HEK293T (cell line): ENCODE measurements around the gene ZNF503.
A peak's percentile ranks its signal among the peaks of the same experiment; 100 is the strongest.

Experiments
- CTCF ChIA-PET: fragments of 350-600 bp; formaldehyde crosslinking; extraction: SDS; loops from one replicate; lab custom pipeline; 2021; ENCODE audit warnings: antibody characterized with exemption, inconsistent platforms; lab: Yijun Ruan, JAX
- POLR2A ChIA-PET: fragments of 350-600 bp; formaldehyde crosslinking; extraction: SDS; loops from one replicate; lab custom pipeline; 2020; ENCODE audit warnings: antibody characterized with exemption, inconsistent platforms; lab: Yijun Ruan, JAX
- DNase-seq: peaks from one replicate; pipeline ENCODE4 v3.0.0; 2012; ENCODE audit warnings: mixed read lengths; ENCODE audit errors: extremely low spot score
- ARNT ChIP-seq: fragments of 450-650 bp; IDR thresholded peaks from 2 replicates; pipeline ENCODE4 v1.6.1; 2017; ENCODE audit warnings: mild to moderate bottlenecking
- BHLHE40 ChIP-seq: fragments of 450-650 bp; IDR thresholded peaks from 2 replicates; pipeline ENCODE4 v1.6.1; 2016; ENCODE audit warnings: mild to moderate bottlenecking, moderate library complexity, borderline replicate concordance
- CTBP1 ChIP-seq: fragments of 450-650 bp; IDR thresholded peaks from 2 replicates; pipeline ENCODE4 v1.6.1; 2016; ENCODE audit warnings: borderline replicate concordance
- ELF4 ChIP-seq: fragments of 450-650 bp; IDR thresholded peaks from 2 replicates; pipeline ENCODE4 v1.6.1; 2017; ENCODE audit warnings: antibody characterized with exemption
- FOXA1 ChIP-seq: fragments of 450-650 bp; IDR thresholded peaks from 2 replicates; pipeline ENCODE4 v1.6.1; 2016; ENCODE audit warnings: mild to moderate bottlenecking
- FOXK2 ChIP-seq: fragments of 450-650 bp; IDR thresholded peaks from 2 replicates; pipeline ENCODE4 v1.6.1; 2016; ENCODE audit warnings: mild to moderate bottlenecking
- FOXM1 ChIP-seq: fragments of 450-650 bp; IDR thresholded peaks from 2 replicates; pipeline ENCODE4 v1.6.1; 2017; ENCODE audit warnings: mild to moderate bottlenecking, borderline replicate concordance
- HDGF ChIP-seq: fragments of 450-650 bp; IDR thresholded peaks from 2 replicates; pipeline ENCODE4 v1.6.1; 2017; ENCODE audit warnings: antibody characterized with exemption, borderline replicate concordance
- L3MBTL2 ChIP-seq: fragments of 450-650 bp; conservative IDR thresholded peaks from 2 replicates; pipeline ENCODE4 v1.6.1; 2016; ENCODE audit warnings: mild to moderate bottlenecking
- LEF1 ChIP-seq: fragments of 450-650 bp; IDR thresholded peaks from 2 replicates; pipeline ENCODE4 v1.6.1; 2017; ENCODE audit warnings: mild to moderate bottlenecking, borderline replicate concordance
- NFRKB ChIP-seq: fragments of 450-650 bp; IDR thresholded peaks from 2 replicates; pipeline ENCODE4 v1.6.1; 2016; ENCODE audit warnings: mild to moderate bottlenecking, moderate library complexity
- PKNOX1 ChIP-seq: fragments of 450-650 bp; IDR thresholded peaks from 2 replicates; pipeline ENCODE4 v1.6.1; 2016
- SP1 ChIP-seq: fragments of 450-650 bp; IDR thresholded peaks from 2 replicates; pipeline ENCODE4 v1.6.1; 2017
- SUZ12 ChIP-seq: fragments of 450-650 bp; IDR thresholded peaks from 2 replicates; pipeline ENCODE4 v1.6.1; 2016; ENCODE audit warnings: mild to moderate bottlenecking
- TARDBP ChIP-seq: fragments of 450-650 bp; IDR thresholded peaks from 2 replicates; pipeline ENCODE4 v1.6.1; 2016
- ZNF384 ChIP-seq: fragments of 450-650 bp; IDR thresholded peaks from 2 replicates; pipeline ENCODE4 v1.6.1; 2016

Gene ZNF503

GRCh38 chr10:75397496-75398199 is 3.9 kb downstream of the ZNF503 start:
- DNase-seq: no peak
- CTCF ChIA-PET: interaction anchor here (0.6 to 0.7 kb wide), 2 partner anchors 13 to 68 kb away, joined by 4 read pairs; no protein-coding TSS in a partner anchor
- POLR2A ChIA-PET: interaction anchor here (0.6 to 12.0 kb wide), 8 partner anchors 17 to 307 kb away, joined by 3 to 178 read pairs (median 52); no protein-coding TSS in a partner anchor
- TF ChIP-seq SP1 (no peak), FOXK2 (no peak), TARDBP (no peak), L3MBTL2 (no peak), ARNT (no peak), ZNF384 (no peak), BHLHE40 (no peak), ELF4 (no peak)

GRCh38 chr10:75396631-75397495 is 4.7 kb downstream of the ZNF503 start:
- DNase-seq: no peak
- TF ChIP-seq ELF4 (peak; percentile 8; the same call in 1 of the 2 replicates), FOXA1 (no peak), LEF1 (no peak), SUZ12 (no peak), ARNT (no peak), FOXK2 (no peak)
- ChIA-PET CTCF (interaction anchor here (1.2 to 2.9 kb wide), 5 partner anchors 11 to 907 kb away, joined by 3 to 22 read pairs (median 5); no protein-coding TSS in a partner anchor), POLR2A (interaction anchor here (0.9 to 12.0 kb wide), 13 partner anchors 9 to 717 kb away, joined by 3 to 178 read pairs (median 8); no protein-coding TSS in a partner anchor)

GRCh38 chr10:75395932-75396630 is 5.5 kb downstream of the ZNF503 start:
- ChIA-PET POLR2A (interaction anchor here (0.7 to 12.0 kb wide), 14 partner anchors 9 to 718 kb away, joined by 3 to 178 read pairs (median 6); no protein-coding TSS in a partner anchor), CTCF (interaction anchor here (0.6 to 2.9 kb wide), 26 partner anchors 10 to 1507 kb away, joined by 3 to 22 read pairs (median 3); partner anchors contain the start of gene COMTD1)
- no peak for TF ChIP-seq L3MBTL2
- TF ChIP-seq PKNOX1: no peak
- no peak for TF ChIP-seq FOXK2
- TF ChIP-seq SP1: no peak
- TF ChIP-seq FOXM1: no peak
- TF ChIP-seq HDGF: no peak
- no peak for TF ChIP-seq NFRKB
- TF ChIP-seq BHLHE40: no peak
- TF ChIP-seq TARDBP: no peak
- TF ChIP-seq ELF4: no peak
- no peak for TF ChIP-seq ZNF384
- TF ChIP-seq ARNT: no peak
- TF ChIP-seq LEF1: no peak
- no peak for TF ChIP-seq CTBP1
- TF ChIP-seq FOXA1: no peak
- no peak for TF ChIP-seq SUZ12
- no peak for DNase-seq

- CTCF ChIA-PET: interaction anchor here (0.6 to 2.9 kb wide), 28 partner anchors 9 to 1508 kb away, joined by 3 to 22 read pairs (median 3); partner anchors contain the start of gene COMTD1
- POLR2A ChIA-PET: interaction anchor here (0.7 to 12.0 kb wide), 13 partner anchors 8 to 719 kb away, joined by 3 to 178 read pairs (median 8); no protein-coding TSS in a partner anchor
- TF ChIP-seq ARNT (no peak), PKNOX1 (no peak), CTBP1 (no peak), TARDBP (no peak)
- DNase-seq: no peak
These were observed 6.3 kb downstream of the ZNF503 start for GRCh38 chr10:75395066-75395931.

- ChIA-PET CTCF (interaction anchor here (0.6 to 2.9 kb wide), 6 partner anchors 8 to 199 kb away, joined by 3 to 22 read pairs (median 8); partner anchors contain the start of gene COMTD1), POLR2A (interaction anchor here (1.2 to 12.0 kb wide), 5 partner anchors 11 to 200 kb away, joined by 4 to 178 read pairs (median 125); no protein-coding TSS in a partner anchor)
- no peak for TF ChIP-seq ZNF384
- no peak for TF ChIP-seq CTBP1
- TF ChIP-seq TARDBP: no peak
- TF ChIP-seq FOXM1: no peak
- no peak for TF ChIP-seq L3MBTL2
- no peak for TF ChIP-seq ELF4
- TF ChIP-seq HDGF: no peak
- no peak for TF ChIP-seq SUZ12
- no peak for TF ChIP-seq NFRKB
- TF ChIP-seq FOXA1: no peak
- no peak for TF ChIP-seq PKNOX1
- no peak for TF ChIP-seq FOXK2
- no peak for TF ChIP-seq LEF1
- no peak for TF ChIP-seq BHLHE40
- no peak for TF ChIP-seq ARNT
- TF ChIP-seq SP1: no peak
- DNase-seq: no peak
These were observed 7.3 kb downstream of the ZNF503 start for GRCh38 chr10:75394221-75394620.
